Measurements from ENCODE around the gene OSBP2. TPM values are rescaled to one million over a fixed set of nuclear protein-coding genes. Genes with fewer than 3 reads are reported as not detected.
A peak's percentile ranks its signal among the peaks of the same experiment; 100 is the strongest.

Gene OSBP2
- total and polyA plus RNA-seq, 5 experiments from 2014 or later, result 0.60 to 1.8 (median 0.75) TPM

- ATAC-seq, result no peak
- no peaks in the 10 kb centered on the region for H3K36me3 Mint-ChIP-seq
- H3K27ac Mint-ChIP-seq, result no peak overlapping the region
- POLR2A ChIA-PET, result no interaction called here
- H3K9me3 Mint-ChIP-seq, result no peaks in the 10 kb centered on the region
- peaks cover 0 to 2% (median 0%) of the 10 kb centered on the region in 4 donors for H3K4me1 Mint-ChIP-seq
- no peak overlapping the region for H3K4me3 Mint-ChIP-seq
- no peak for DNase-seq
- H3K27me3 Mint-ChIP-seq, result peaks cover 0 to 9% (median 0%) of the 10 kb centered on the region in 5 donors
Measured at GRCh38 chr22:30685178-30685577, 9.5 kb upstream of the OSBP2 start.

- DNase-seq (no peak), ATAC-seq (no peak)
- Mint-ChIP-seq H3K36me3 (no peaks in the 10 kb centered on the region), H3K27ac (no peak overlapping the region), H3K4me3 (no peak overlapping the region), H3K4me1 (peaks cover 0 to 2% (median 0%) of the 10 kb centered on the region in 4 donors), H3K9me3 (no peaks in the 10 kb centered on the region), H3K27me3 (peaks cover 0 to 11% (median 3%) of the 10 kb centered on the region in 5 donors)
- POLR2A ChIA-PET, result no interaction called here
Measured at GRCh38 chr22:30687358-30687757, 7.3 kb upstream of the OSBP2 start.

DNA sequence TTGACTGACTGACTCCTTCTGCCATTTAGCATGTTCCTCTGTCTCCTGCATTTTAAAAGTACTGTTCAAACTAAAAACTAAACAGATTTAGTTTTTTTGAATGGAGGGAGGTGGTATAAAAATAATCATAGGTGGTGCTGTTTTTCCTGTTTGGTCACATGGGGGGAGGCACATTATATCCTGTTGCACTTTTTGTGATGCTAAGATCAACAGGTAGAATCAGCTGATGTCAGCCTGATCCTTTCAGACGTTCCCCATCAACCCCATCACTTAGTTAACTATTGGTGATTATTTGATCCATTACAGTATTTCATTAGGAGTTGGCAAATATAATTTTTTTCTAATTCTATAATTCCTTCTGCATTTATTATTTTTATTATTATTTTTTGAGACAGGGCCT is 5.1 kb upstream of the OSBP2 start:
- ATAC-seq (no peak), DNase-seq (no peak)
- Mint-ChIP-seq H3K9me3 (no peaks in the 10 kb centered on the region), H3K36me3 (no peaks in the 10 kb centered on the region), H3K4me3 (no peak overlapping the region), H3K27me3 (peaks cover 0 to 15% (median 3%) of the 10 kb centered on the region in 5 donors), H3K4me1 (peaks cover 0 to 13% (median 6%) of the 10 kb centered on the region in 4 donors), H3K27ac (no peak overlapping the region)
- POLR2A ChIA-PET, result no interaction called here

DNA sequence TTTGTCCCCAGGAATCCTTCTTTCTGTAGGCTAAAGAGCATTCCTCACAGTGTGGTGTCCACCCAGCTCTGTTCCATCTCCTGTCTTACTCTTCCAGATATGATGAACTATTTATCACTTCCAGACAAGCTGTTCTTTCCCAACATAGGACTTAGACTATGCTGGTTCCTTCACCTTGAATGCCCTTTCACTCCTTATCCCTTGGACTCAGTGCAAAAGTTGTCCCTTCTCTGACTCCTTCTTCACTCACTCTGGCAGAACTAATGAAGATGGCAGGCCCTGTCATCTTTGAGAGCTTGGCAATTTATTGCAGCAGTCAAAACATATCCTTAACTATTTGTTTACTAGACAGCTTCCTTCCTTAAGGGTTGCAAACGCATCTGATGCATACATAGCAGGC is 3.5 kb upstream of the OSBP2 start:
- peaks cover 0 to 16% (median 3%) of the 10 kb centered on the region in 5 donors for H3K27me3 Mint-ChIP-seq
- no peaks in the 10 kb centered on the region for H3K36me3 Mint-ChIP-seq
- H3K4me3 Mint-ChIP-seq, result no peak overlapping the region
- H3K4me1 Mint-ChIP-seq, result peaks cover 5 to 23% (median 13%) of the 10 kb centered on the region in 4 donors
- DNase-seq (no peak), ATAC-seq (no peak)
- POLR2A ChIA-PET, result interaction anchor here (0.5 to 0.6 kb wide), 2 partner anchors 12 to 206 kb away, joined by 3 read pairs; no protein-coding TSS in a partner anchor
- H3K27ac Mint-ChIP-seq, result peak overlapping the region in 1 of 10 donors; percentile 13
- H3K9me3 Mint-ChIP-seq, result no peaks in the 10 kb centered on the region

DNA sequence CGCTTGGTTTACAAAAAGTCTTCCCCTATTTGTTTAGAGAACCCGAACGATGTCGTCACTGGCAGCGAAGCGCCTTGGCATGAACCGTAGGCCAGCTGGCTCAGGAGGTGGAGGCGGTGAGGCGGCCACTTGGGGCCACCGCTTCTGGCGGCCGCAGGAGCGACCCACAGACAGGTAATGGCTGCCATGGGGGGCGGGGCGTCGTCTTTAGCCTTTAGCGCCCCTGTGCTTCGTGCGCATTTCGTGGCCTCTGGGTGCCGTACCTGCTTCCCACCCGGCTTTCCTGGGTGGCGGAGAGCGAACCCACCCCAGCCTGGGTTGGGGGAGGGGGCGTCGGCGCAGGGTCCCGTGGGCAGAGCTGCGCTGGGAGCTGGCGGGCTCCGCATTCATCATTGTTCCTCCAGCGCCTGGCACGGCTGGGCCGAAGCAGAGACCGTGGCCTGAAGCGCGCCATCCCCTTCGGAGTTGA is 469 bp upstream of the OSBP2 start:
- Mint-ChIP-seq H3K9me3 (no peaks in the 10 kb centered on the region), H3K4me1 (peaks cover 5 to 28% (median 13%) of the 10 kb centered on the region in 4 donors), H3K27ac (peak overlapping the region; percentile 61 to 94 (median 86)), H3K36me3 (no peaks in the 10 kb centered on the region), H3K4me3 (peak overlapping the region; percentile 89 to 96 (median 94)), H3K27me3 (peaks cover 0 to 16% (median 3%) of the 10 kb centered on the region in 5 donors)
- ATAC-seq (peak; percentile 79 to 82), DNase-seq (peak; percentile 30 to 77 (median 50))
- POLR2A ChIA-PET, result interaction anchor here (0.6 to 1.1 kb wide), 3 partner anchors 58 to 600 kb away, joined by 3 to 5 read pairs (median 4); no protein-coding TSS in a partner anchor

DNA sequence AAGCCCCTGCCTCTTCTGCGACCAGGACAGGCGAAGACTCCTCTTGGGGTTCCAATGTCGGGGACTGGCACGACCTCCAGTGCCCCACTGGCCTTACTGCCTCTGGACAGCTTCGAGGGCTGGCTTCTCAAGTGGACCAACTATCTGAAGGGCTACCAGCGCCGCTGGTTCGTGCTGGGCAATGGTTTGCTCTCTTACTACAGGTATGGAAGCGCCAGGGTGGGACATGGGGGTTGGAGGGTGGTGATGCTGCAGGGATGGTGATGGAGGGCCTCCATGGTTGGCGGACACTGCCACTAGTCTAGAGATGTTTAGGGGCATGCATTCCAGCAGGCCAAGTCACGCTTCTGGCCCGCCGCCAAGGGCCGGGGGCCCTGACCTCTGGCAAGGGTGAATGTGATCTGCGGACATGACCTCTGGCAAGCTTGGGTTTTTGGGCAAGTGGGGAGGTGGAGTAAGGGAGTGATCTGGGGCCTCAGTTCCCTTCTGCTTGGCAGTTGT is 727 bp downstream of the OSBP2 start:
- Mint-ChIP-seq H3K9me3 (no peaks in the 10 kb centered on the region), H3K4me1 (peaks cover 5 to 26% (median 13%) of the 10 kb centered on the region in 4 donors), H3K4me3 (peak overlapping the region; percentile 69 to 90 (median 79)), H3K27ac (peak overlapping the region in 4 of 10 donors; percentile 43 to 84 (median 70)), H3K27me3 (peaks cover 0 to 16% (median 3%) of the 10 kb centered on the region in 5 donors), H3K36me3 (no peaks in the 10 kb centered on the region)
- POLR2A ChIA-PET, result interaction anchor here (0.6 kb wide), 1 partner anchor 57 kb away, joined by 5 read pairs; no protein-coding TSS in a partner anchor
- no peak for DNase-seq
- no peak for ATAC-seq

DNA sequence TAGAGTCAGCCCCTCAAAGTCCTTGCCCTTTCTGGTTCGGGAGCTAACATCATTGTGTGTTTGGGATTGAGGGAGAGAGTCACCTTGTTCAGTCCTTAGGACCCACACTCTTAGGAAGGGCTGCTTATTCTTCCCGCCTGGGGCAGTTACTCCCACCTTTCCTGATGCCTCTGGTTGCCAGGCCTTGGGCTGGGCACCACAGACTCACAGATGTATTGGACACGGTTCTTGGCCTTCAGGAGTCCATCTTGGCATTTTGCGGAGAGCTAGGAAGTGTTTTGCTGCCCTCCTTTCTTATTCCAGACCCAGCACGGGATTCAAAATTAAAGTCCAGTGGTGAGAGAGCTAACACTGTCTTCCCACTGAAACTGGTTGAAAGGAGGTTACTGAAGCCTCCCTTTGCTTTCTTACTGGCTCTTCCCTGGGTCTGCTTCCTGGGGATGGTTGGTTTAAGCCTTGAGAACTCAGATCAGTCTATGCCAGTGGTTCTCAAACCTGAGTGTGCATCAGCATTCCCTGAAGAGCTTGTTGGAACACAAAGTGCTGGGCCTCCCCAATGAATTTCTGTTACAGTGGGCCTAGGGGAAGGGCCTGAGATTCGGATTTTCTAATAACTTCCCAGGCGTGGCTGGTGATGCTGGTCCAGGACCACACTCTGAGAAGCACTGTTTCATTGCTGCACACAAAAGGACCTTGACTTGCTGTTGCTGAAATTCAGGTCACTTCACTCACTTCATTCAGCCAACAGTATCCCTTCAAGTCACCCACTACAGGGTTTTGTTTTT is 1.4 kb downstream of the OSBP2 start:
- Mint-ChIP-seq H3K9me3 (no peaks in the 10 kb centered on the region), H3K4me3 (peak overlapping the region; percentile 69 to 90 (median 79))
- POLR2A ChIA-PET, result no interaction called here

DNA sequence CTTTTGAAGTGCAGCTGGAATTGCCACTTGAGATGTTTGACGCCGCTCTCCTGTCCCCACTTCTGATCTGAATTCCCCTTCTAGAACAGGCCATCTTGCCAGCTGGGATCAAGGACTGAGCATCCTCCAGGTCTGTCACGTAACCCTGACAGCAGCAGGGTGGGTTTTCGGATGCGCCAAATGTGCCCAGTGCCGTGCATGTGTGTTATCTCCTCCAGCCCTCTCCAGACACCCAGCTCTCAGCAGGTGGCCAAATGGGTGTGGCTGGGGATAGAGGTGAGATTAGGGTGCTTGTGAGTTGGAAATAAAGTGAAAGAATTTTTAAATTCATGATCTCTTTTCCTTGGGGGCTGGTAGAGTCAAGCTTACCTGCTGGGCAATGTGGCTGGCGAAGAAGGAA is 3.3 kb downstream of the OSBP2 start:
- Mint-ChIP-seq H3K4me1 (peaks cover 5 to 26% (median 13%) of the 10 kb centered on the region in 4 donors), H3K36me3 (no peaks in the 10 kb centered on the region), H3K9me3 (no peaks in the 10 kb centered on the region), H3K27me3 (peaks cover 0 to 16% (median 0%) of the 10 kb centered on the region in 5 donors), H3K4me3 (no peak overlapping the region), H3K27ac (peak overlapping the region in 1 of 10 donors; percentile 66)
- DNase-seq (no peak), ATAC-seq (no peak)
- POLR2A ChIA-PET, result no interaction called here

More for the DNA sequence above, 1.4 kb downstream of the OSBP2 start:
- Mint-ChIP-seq H3K4me1 (peaks cover 5 to 26% (median 13%) of the 10 kb centered on the region in 4 donors), H3K27me3 (peaks cover 0 to 15% (median 3%) of the 10 kb centered on the region in 5 donors), H3K27ac (peak overlapping the region in 3 of 10 donors; percentile 43 to 84 (median 60)), H3K36me3 (no peaks in the 10 kb centered on the region)
- no peak for DNase-seq
- ATAC-seq, result no peak

GRCh38 chr22:30701872-30702271 is 7.2 kb downstream of the OSBP2 start:
- ATAC-seq (no peak), DNase-seq (no peak)
- Mint-ChIP-seq H3K27me3 (peaks cover 0 to 4% (median 0%) of the 10 kb centered on the region in 5 donors), H3K36me3 (no peaks in the 10 kb centered on the region), H3K9me3 (no peaks in the 10 kb centered on the region), H3K4me3 (no peak overlapping the region), H3K4me1 (peaks cover 0 to 3% (median 1%) of the 10 kb centered on the region in 4 donors), H3K27ac (peak overlapping the region in 1 of 10 donors; percentile 20)
- POLR2A ChIA-PET, result no interaction called here

DNA sequence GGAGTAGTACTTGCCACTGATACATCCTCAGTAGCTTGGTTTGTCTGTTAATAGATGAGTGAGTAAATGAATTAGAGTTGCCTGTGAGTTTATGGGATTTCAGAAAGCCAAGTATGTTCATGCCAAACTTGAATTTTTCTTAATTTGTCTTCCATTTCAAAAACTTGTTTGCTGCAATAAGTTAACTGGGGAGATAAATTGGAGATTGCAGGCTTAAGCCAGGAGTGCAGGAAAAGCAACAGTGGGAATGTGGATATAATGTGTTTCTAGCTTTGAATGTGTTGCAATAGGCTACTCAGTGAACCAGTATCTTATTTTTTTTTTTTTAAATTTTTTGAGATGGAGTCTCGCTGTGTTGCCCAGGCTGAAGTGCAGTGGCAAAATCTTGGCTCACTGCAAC is 8.2 kb downstream of the OSBP2 start:
- H3K4me1 Mint-ChIP-seq, result peaks cover 0 to 3% (median under 1%) of the 10 kb centered on the region in 4 donors
- no peak overlapping the region for H3K27ac Mint-ChIP-seq
- no peak overlapping the region for H3K4me3 Mint-ChIP-seq
- peaks cover 0 to 4% (median 0%) of the 10 kb centered on the region in 5 donors for H3K27me3 Mint-ChIP-seq
- ATAC-seq, result no peak
- no peak for DNase-seq
- no peaks in the 10 kb centered on the region for H3K9me3 Mint-ChIP-seq
- no peaks in the 10 kb centered on the region for H3K36me3 Mint-ChIP-seq
- POLR2A ChIA-PET, result no interaction called here

DNA sequence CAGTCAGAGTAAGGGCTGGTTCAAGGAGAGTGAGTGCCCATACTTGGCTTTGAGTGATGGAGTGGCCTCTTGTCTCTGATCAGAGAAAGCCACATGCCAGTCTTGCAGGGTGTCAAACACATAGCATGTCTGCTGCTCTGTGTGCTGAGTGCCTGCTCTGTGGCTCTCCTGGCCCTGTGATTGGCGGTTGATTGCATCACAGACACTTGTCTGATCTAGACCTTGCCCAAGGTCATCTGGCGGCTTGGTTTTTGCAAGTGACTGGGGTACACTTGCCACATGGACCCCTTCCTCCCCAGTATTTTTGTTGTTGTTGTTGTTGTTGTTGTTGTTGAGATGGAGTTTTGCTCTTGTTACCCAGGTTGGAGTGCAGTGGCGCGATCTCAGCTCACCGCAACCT is 10.3 kb downstream of the OSBP2 start:
- ATAC-seq (no peak), DNase-seq (no peak)
- Mint-ChIP-seq H3K27me3 (peaks cover 0 to 5% (median 0%) of the 10 kb centered on the region in 5 donors), H3K27ac (peak overlapping the region in 2 of 10 donors; percentile 35 to 44), H3K4me1 (peaks cover 0 to 3% (median under 1%) of the 10 kb centered on the region in 4 donors), H3K4me3 (no peak overlapping the region), H3K9me3 (no peaks in the 10 kb centered on the region), H3K36me3 (no peaks in the 10 kb centered on the region)
- POLR2A ChIA-PET, result no interaction called here

- POLR2A ChIA-PET, result interaction anchor here (0.6 kb wide), 1 partner anchor 409 kb away, joined by 3 read pairs; no protein-coding TSS in a partner anchor
- peak overlapping the region in 2 of 10 donors; percentile 16 to 27 for H3K27ac Mint-ChIP-seq
- DNase-seq (no peak), ATAC-seq (no peak)
- peaks cover 0 to 4% (median 1%) of the 10 kb centered on the region in 4 donors for H3K4me1 Mint-ChIP-seq
- no peaks in the 10 kb centered on the region for H3K36me3 Mint-ChIP-seq
- H3K9me3 Mint-ChIP-seq, result no peaks in the 10 kb centered on the region
- H3K27me3 Mint-ChIP-seq, result peaks cover 0 to 5% (median 0%) of the 10 kb centered on the region in 5 donors
- H3K4me3 Mint-ChIP-seq, result no peak overlapping the region
Measured at GRCh38 chr22:30705710-30706651, 11.3 kb downstream of the OSBP2 start.

Data from naive thymus-derived CD8-positive, alpha-beta T cell (primary cell).